Neural cell (in vitro differentiated cells): ENCODE measurements around the gene AGPAT1.

Source experiments
- CTCF ChIP-seq: fragments of 450-650 bp; IDR thresholded peaks from 2 replicates; pipeline ENCODE4 v1.5.1; 2014; ENCODE audit warnings: antibody characterized with exemption, mild to moderate bottlenecking, moderate library complexity; ENCODE audit not compliant: poor library complexity, severe bottlenecking
- EP300 ChIP-seq: fragments of 450-650 bp; conservative IDR thresholded peaks from 2 replicates; pipeline ENCODE4 v1.6.1; 2014; ENCODE audit warnings: antibody characterized with exemption, mild to moderate bottlenecking, moderate library complexity; ENCODE audit not compliant: poor library complexity, severe bottlenecking
- EZH2 ChIP-seq: fragments of 200-600, 300-800 bp; shearing (Covaris generic), sonication (generic); IDR thresholded peaks from 2 replicates; pipeline ENCODE4 v1.6.1; 2014; ENCODE audit warnings: antibody characterized with exemption, low read length, borderline replicate concordance, mild to moderate bottlenecking; ENCODE audit not compliant: insufficient read depth, poor library complexity, severe bottlenecking
- POLR2AphosphoS5 ChIP-seq: IDR thresholded peaks from 2 replicates; pipeline ENCODE4 v1.6.1; 2012
- RAD21 ChIP-seq: fragments of 450-650 bp; conservative IDR thresholded peaks from 2 replicates; pipeline ENCODE4 v1.6.1; 2014; ENCODE audit warnings: antibody characterized with exemption, mild to moderate bottlenecking, moderate library complexity
- REST ChIP-seq: IDR thresholded peaks from 2 replicates; pipeline ENCODE4 v1.6.1; 2012; ENCODE audit warnings: borderline replicate concordance

- TF ChIP-seq EP300 (no peak), POLR2AphosphoS5 (no peak), EZH2 (no peak), CTCF (no peak), REST (no peak), RAD21 (no peak)
Observed at GRCh38 chr6:32147401-32148132, 28.3 kb downstream of the AGPAT1 start.
